Activated CD8-positive, alpha-beta memory T cell treated with anti-CD3 and anti-CD28 coated beads, Interleukin-2, amount 10 ng/mL, durations not matched to agents 7 days and 5 days (primary cell): ENCODE data around the gene VSTM2B. TPM values are rescaled to one million over a fixed set of nuclear protein-coding genes. Genes with fewer than 3 reads are reported as not detected.

ENCODE experiments used
- ATAC-seq: fragments of 150-1000 bp; cut with Tn5 transposase; one replicate; pipeline ENCODE4 v1.10.0; 2021; ENCODE audit warnings: moderate library complexity
- CTCF ChIA-PET: fragments of 350-600 bp; sonication (Branson Sonifier 250); formaldehyde crosslinking; loops from one replicate; lab custom pipeline; 2021; ENCODE audit warnings: antibody characterized with exemption; lab: Charles Lee
- DNase-seq: peaks from one replicate; pipeline ENCODE4 v3.0.0-alpha.2; 2020
- H3K27ac Mint-ChIP-seq: one replicate; pipeline ENCODE4 v1.8.0; 2021; ENCODE audit warnings: mild to moderate bottlenecking, mixed read lengths
- H3K27me3 Mint-ChIP-seq: one replicate; pipeline ENCODE4 v1.8.0; 2021; ENCODE audit warnings: mixed read lengths
- H3K36me3 Mint-ChIP-seq: one replicate; pipeline ENCODE4 v1.8.0; 2021; ENCODE audit warnings: mild to moderate bottlenecking, mixed read lengths
- H3K4me1 Mint-ChIP-seq: one replicate; pipeline ENCODE4 v1.8.0; 2021; ENCODE audit warnings: mixed read lengths
- H3K4me3 Mint-ChIP-seq: one replicate; pipeline ENCODE4 v1.8.0; 2021; ENCODE audit warnings: mild to moderate bottlenecking, moderate library complexity, mixed read lengths
- H3K9me3 Mint-ChIP-seq: one replicate; pipeline ENCODE4 v1.8.0; 2022; ENCODE audit warnings: low read depth, mixed read lengths
- total RNA-seq, 2 experiments: library from RNA; stranded (reverse); gene quantifications; one replicate each; pipeline ENCODE4 v1.2.3, GENCODE V29; 2021

The VSTM2B gene
- total RNA-seq, 2 experiments from 2014 or later, result not detected

GRCh38 chr19:29533578-29534544 is 8.1 kb downstream of the VSTM2B start:
- CTCF ChIA-PET, result no interaction called here
- ATAC-seq (no peak), DNase-seq (no peak)
- H3K36me3 Mint-ChIP-seq, result no peaks in the 10 kb centered on the region
- H3K27me3 Mint-ChIP-seq, result peaks cover 35% of the 10 kb centered on the region
- H3K4me3 Mint-ChIP-seq, result no peak overlapping the region
- H3K27ac Mint-ChIP-seq, result no peak overlapping the region
- no peaks in the 10 kb centered on the region for H3K9me3 Mint-ChIP-seq
- peaks cover 10% of the 10 kb centered on the region for H3K4me1 Mint-ChIP-seq

GRCh38 chr19:29535214-29535831 is 9.5 kb downstream of the VSTM2B start:
- Mint-ChIP-seq H3K4me1 (peaks cover 4% of the 10 kb centered on the region), H3K27ac (no peak overlapping the region), H3K4me3 (no peak overlapping the region), H3K36me3 (no peaks in the 10 kb centered on the region), H3K27me3 (peaks cover 25% of the 10 kb centered on the region), H3K9me3 (no peaks in the 10 kb centered on the region)
- DNase-seq (peak; percentile 28), ATAC-seq (no peak)
- CTCF ChIA-PET, result no interaction called here

- no peaks in the 10 kb centered on the region for H3K9me3 Mint-ChIP-seq
- peaks cover 20% of the 10 kb centered on the region for H3K27me3 Mint-ChIP-seq
- DNase-seq, result peak; percentile 28
- CTCF ChIA-PET, result interaction anchor here (0.6 to 1.3 kb wide), 2 partner anchors 8 to 9 kb away, joined by 3 to 4 read pairs; no protein-coding TSS in a partner anchor
- no peak overlapping the region for H3K27ac Mint-ChIP-seq
- H3K36me3 Mint-ChIP-seq, result no peaks in the 10 kb centered on the region
- H3K4me1 Mint-ChIP-seq, result no peaks in the 10 kb centered on the region
- ATAC-seq, result no peak
- H3K4me3 Mint-ChIP-seq, result no peak overlapping the region
Measured at GRCh38 chr19:29535984-29536508, 10.3 kb downstream of the VSTM2B start.

- Mint-ChIP-seq H3K27ac (no peak overlapping the region), H3K9me3 (no peaks in the 10 kb centered on the region), H3K27me3 (peaks cover 11% of the 10 kb centered on the region), H3K4me1 (no peaks in the 10 kb centered on the region), H3K36me3 (no peaks in the 10 kb centered on the region), H3K4me3 (no peak overlapping the region)
- DNase-seq (peak; percentile 27), ATAC-seq (no peak)
- CTCF ChIA-PET, result interaction anchor here (1.3 kb wide), 1 partner anchor 9 kb away, joined by 4 read pairs; no protein-coding TSS in a partner anchor
Measured at GRCh38 chr19:29537181-29537580, 11.4 kb downstream of the VSTM2B start.

- H3K9me3 Mint-ChIP-seq, result no peaks in the 10 kb centered on the region
- DNase-seq (no peak), ATAC-seq (no peak)
- H3K27me3 Mint-ChIP-seq, result peaks cover 7% of the 10 kb centered on the region
- no peaks in the 10 kb centered on the region for H3K4me1 Mint-ChIP-seq
- no peak overlapping the region for H3K27ac Mint-ChIP-seq
- H3K4me3 Mint-ChIP-seq, result no peak overlapping the region
- CTCF ChIA-PET, result no interaction called here
- H3K36me3 Mint-ChIP-seq, result no peaks in the 10 kb centered on the region
Measured at GRCh38 chr19:29537601-29538000, 11.8 kb downstream of the VSTM2B start.

GRCh38 chr19:29538146-29538545 is 12.4 kb downstream of the VSTM2B start:
- Mint-ChIP-seq H3K9me3 (no peaks in the 10 kb centered on the region), H3K4me3 (no peak overlapping the region), H3K27me3 (peaks cover 3% of the 10 kb centered on the region), H3K27ac (no peak overlapping the region), H3K36me3 (no peaks in the 10 kb centered on the region), H3K4me1 (no peaks in the 10 kb centered on the region)
- DNase-seq (no peak), ATAC-seq (no peak)
- CTCF ChIA-PET, result no interaction called here

- H3K27me3 Mint-ChIP-seq, result peaks cover 3% of the 10 kb centered on the region
- no peaks in the 10 kb centered on the region for H3K4me1 Mint-ChIP-seq
- H3K4me3 Mint-ChIP-seq, result no peak overlapping the region
- no peak overlapping the region for H3K27ac Mint-ChIP-seq
- no peaks in the 10 kb centered on the region for H3K9me3 Mint-ChIP-seq
- ATAC-seq (no peak), DNase-seq (no peak)
- H3K36me3 Mint-ChIP-seq, result no peaks in the 10 kb centered on the region
- CTCF ChIA-PET, result no interaction called here
Measured at GRCh38 chr19:29538651-29539050, 12.9 kb downstream of the VSTM2B start.

GRCh38 chr19:29539131-29539530 is 13.3 kb downstream of the VSTM2B start:
- ATAC-seq (no peak), DNase-seq (no peak)
- Mint-ChIP-seq H3K4me1 (no peaks in the 10 kb centered on the region), H3K27ac (no peak overlapping the region), H3K27me3 (no peaks in the 10 kb centered on the region), H3K36me3 (no peaks in the 10 kb centered on the region), H3K4me3 (no peak overlapping the region), H3K9me3 (no peaks in the 10 kb centered on the region)
- CTCF ChIA-PET, result no interaction called here

- CTCF ChIA-PET, result interaction anchor here (1.1 kb wide), 1 partner anchor 11 kb away, joined by 5 read pairs; no protein-coding TSS in a partner anchor
- no peaks in the 10 kb centered on the region for H3K27me3 Mint-ChIP-seq
- ATAC-seq (no peak), DNase-seq (no peak)
- no peaks in the 10 kb centered on the region for H3K36me3 Mint-ChIP-seq
- no peak overlapping the region for H3K27ac Mint-ChIP-seq
- no peaks in the 10 kb centered on the region for H3K9me3 Mint-ChIP-seq
- no peaks in the 10 kb centered on the region for H3K4me1 Mint-ChIP-seq
- no peak overlapping the region for H3K4me3 Mint-ChIP-seq
Measured at GRCh38 chr19:29539670-29540069, 13.9 kb downstream of the VSTM2B start.

- ATAC-seq (no peak), DNase-seq (no peak)
- Mint-ChIP-seq H3K9me3 (no peaks in the 10 kb centered on the region), H3K4me3 (no peak overlapping the region), H3K4me1 (no peaks in the 10 kb centered on the region), H3K27me3 (no peaks in the 10 kb centered on the region), H3K27ac (no peak overlapping the region), H3K36me3 (no peaks in the 10 kb centered on the region)
- CTCF ChIA-PET, result interaction anchor here (1.1 kb wide), 1 partner anchor 11 kb away, joined by 5 read pairs; no protein-coding TSS in a partner anchor
Measured at GRCh38 chr19:29540114-29540513, 14.3 kb downstream of the VSTM2B start.

GRCh38 chr19:29541473-29542253 is 15.9 kb downstream of the VSTM2B start:
- Mint-ChIP-seq H3K9me3 (no peaks in the 10 kb centered on the region), H3K4me1 (no peaks in the 10 kb centered on the region), H3K4me3 (no peak overlapping the region), H3K27ac (no peak overlapping the region), H3K27me3 (no peaks in the 10 kb centered on the region), H3K36me3 (no peaks in the 10 kb centered on the region)
- CTCF ChIA-PET, result no interaction called here
- ATAC-seq (no peak), DNase-seq (no peak)

- H3K4me3 Mint-ChIP-seq, result no peak overlapping the region
- no peak for ATAC-seq
- H3K4me1 Mint-ChIP-seq, result no peaks in the 10 kb centered on the region
- H3K36me3 Mint-ChIP-seq, result no peaks in the 10 kb centered on the region
- no peaks in the 10 kb centered on the region for H3K9me3 Mint-ChIP-seq
- no peaks in the 10 kb centered on the region for H3K27me3 Mint-ChIP-seq
- CTCF ChIA-PET, result no interaction called here
- no peak for DNase-seq
- H3K27ac Mint-ChIP-seq, result no peak overlapping the region
Measured at GRCh38 chr19:29542327-29542726, 16.5 kb downstream of the VSTM2B start.

GRCh38 chr19:29542776-29543175 is 17.0 kb downstream of the VSTM2B start:
- Mint-ChIP-seq H3K36me3 (no peaks in the 10 kb centered on the region), H3K27me3 (no peaks in the 10 kb centered on the region), H3K4me3 (no peak overlapping the region), H3K9me3 (no peaks in the 10 kb centered on the region), H3K4me1 (no peaks in the 10 kb centered on the region), H3K27ac (no peak overlapping the region)
- no peak for ATAC-seq
- CTCF ChIA-PET, result no interaction called here
- DNase-seq, result no peak
